ENCODE measurements around the gene DNM3.
A peak's percentile ranks its signal among the peaks of the same experiment; 100 is the strongest.

The DNM3 gene

GRCh38 chr1:172390683-172391551 lies 549.6 kb downstream of the DNM3 start:
- Mint-ChIP-seq H3K4me1 (peaks cover 22% of the 10 kb centered on the region), H3K27me3 (no peaks in the 10 kb centered on the region), H3K4me3 (no peak overlapping the region), H3K9me3 (no peaks in the 10 kb centered on the region), H3K36me3 (ENCODE audit: insufficient read depth) (peaks cover 3% of the 10 kb centered on the region), H3K27ac (ENCODE audit: low read depth) (peak overlapping the region; percentile 17)
- ATAC-seq (replicated peaks; ENCODE audit: extremely low read depth, poor library complexity, severe bottlenecking), result no peak
- no peak for DNase-seq (ENCODE audit: low spot score in 2 of 2)

GRCh38 chr1:172391976-172392375 lies 550.7 kb downstream of the DNM3 start:
- H3K27me3 Mint-ChIP-seq, result no peaks in the 10 kb centered on the region
- H3K9me3 Mint-ChIP-seq, result no peaks in the 10 kb centered on the region
- peaks cover 22% of the 10 kb centered on the region for H3K4me1 Mint-ChIP-seq
- DNase-seq (ENCODE audit: low spot score in 2 of 2), result no peak
- no peak for ATAC-seq (replicated peaks; ENCODE audit: extremely low read depth, poor library complexity, severe bottlenecking)
- peaks cover 3% of the 10 kb centered on the region for H3K36me3 Mint-ChIP-seq (ENCODE audit: insufficient read depth)
- H3K4me3 Mint-ChIP-seq, result no peak overlapping the region
- no peak overlapping the region for H3K27ac Mint-ChIP-seq (ENCODE audit: low read depth)

GRCh38 chr1:172393354-172393753 lies 552.1 kb downstream of the DNM3 start:
- peaks cover 5% of the 10 kb centered on the region for H3K36me3 Mint-ChIP-seq (ENCODE audit: insufficient read depth)
- H3K4me1 Mint-ChIP-seq, result peaks cover 30% of the 10 kb centered on the region
- H3K4me3 Mint-ChIP-seq, result no peak overlapping the region
- H3K27me3 Mint-ChIP-seq, result no peaks in the 10 kb centered on the region
- ATAC-seq (replicated peaks; ENCODE audit: extremely low read depth, poor library complexity, severe bottlenecking) (no peak), DNase-seq (ENCODE audit: low spot score in 2 of 2) (no peak)
- H3K9me3 Mint-ChIP-seq, result no peaks in the 10 kb centered on the region
- H3K27ac Mint-ChIP-seq (ENCODE audit: low read depth), result peak overlapping the region; percentile 90

GRCh38 chr1:172394141-172394751 lies 552.9 kb downstream of the DNM3 start:
- no peaks in the 10 kb centered on the region for H3K27me3 Mint-ChIP-seq

GRCh38 chr1:172394811-172395210 lies 553.5 kb downstream of the DNM3 start:
- DNase-seq (ENCODE audit: low spot score in 2 of 2) (no peak), ATAC-seq (replicated peaks; ENCODE audit: extremely low read depth, poor library complexity, severe bottlenecking) (no peak)
- H3K27me3 Mint-ChIP-seq, result no peaks in the 10 kb centered on the region
- H3K36me3 Mint-ChIP-seq (ENCODE audit: insufficient read depth), result peaks cover 5% of the 10 kb centered on the region
- H3K27ac Mint-ChIP-seq (ENCODE audit: low read depth), result peak overlapping the region; percentile 90
- no peaks in the 10 kb centered on the region for H3K9me3 Mint-ChIP-seq
- peak overlapping the region; percentile 66 for H3K4me3 Mint-ChIP-seq
- peaks cover 44% of the 10 kb centered on the region for H3K4me1 Mint-ChIP-seq

More at GRCh38 chr1:172394141-172394751, 552.9 kb downstream of the DNM3 start:
- peak overlapping the region; percentile 66 for H3K4me3 Mint-ChIP-seq
- DNase-seq (ENCODE audit: low spot score in 2 of 2), result peak in 1 of 2 donors; percentile 56
- H3K9me3 Mint-ChIP-seq, result no peaks in the 10 kb centered on the region
- ATAC-seq (replicated peaks; ENCODE audit: extremely low read depth, poor library complexity, severe bottlenecking), result peak; percentile 98
- peaks cover 38% of the 10 kb centered on the region for H3K4me1 Mint-ChIP-seq
- peak overlapping the region; percentile 90 for H3K27ac Mint-ChIP-seq (ENCODE audit: low read depth)
- H3K36me3 Mint-ChIP-seq (ENCODE audit: insufficient read depth), result peaks cover 5% of the 10 kb centered on the region

GRCh38 chr1:172395576-172395975 lies 554.3 kb downstream of the DNM3 start:
- Mint-ChIP-seq H3K27ac (ENCODE audit: low read depth) (no peak overlapping the region), H3K9me3 (no peaks in the 10 kb centered on the region), H3K27me3 (no peaks in the 10 kb centered on the region), H3K36me3 (ENCODE audit: insufficient read depth) (peaks cover 5% of the 10 kb centered on the region), H3K4me3 (no peak overlapping the region), H3K4me1 (peaks cover 52% of the 10 kb centered on the region)
- DNase-seq (ENCODE audit: low spot score in 2 of 2) (no peak), ATAC-seq (replicated peaks; ENCODE audit: extremely low read depth, poor library complexity, severe bottlenecking) (no peak)

- Mint-ChIP-seq H3K36me3 (ENCODE audit: insufficient read depth) (peaks cover 5% of the 10 kb centered on the region), H3K27me3 (no peaks in the 10 kb centered on the region), H3K4me1 (peaks cover 56% of the 10 kb centered on the region), H3K9me3 (no peaks in the 10 kb centered on the region), H3K4me3 (no peak overlapping the region), H3K27ac (ENCODE audit: low read depth) (no peak overlapping the region)
- ATAC-seq (replicated peaks; ENCODE audit: extremely low read depth, poor library complexity, severe bottlenecking), result no peak
- DNase-seq (ENCODE audit: low spot score in 2 of 2), result no peak
Observed at GRCh38 chr1:172397221-172397620, 555.9 kb downstream of the DNM3 start.

GRCh38 chr1:172397633-172398032 lies 556.3 kb downstream of the DNM3 start:
- Mint-ChIP-seq H3K4me3 (no peak overlapping the region), H3K36me3 (ENCODE audit: insufficient read depth) (peaks cover 5% of the 10 kb centered on the region), H3K4me1 (peaks cover 57% of the 10 kb centered on the region), H3K27me3 (no peaks in the 10 kb centered on the region), H3K27ac (ENCODE audit: low read depth) (no peak overlapping the region), H3K9me3 (no peaks in the 10 kb centered on the region)
- ATAC-seq (replicated peaks; ENCODE audit: extremely low read depth, poor library complexity, severe bottlenecking) (no peak), DNase-seq (ENCODE audit: low spot score in 2 of 2) (no peak)

- no peaks in the 10 kb centered on the region for H3K9me3 Mint-ChIP-seq
- no peak for ATAC-seq (replicated peaks; ENCODE audit: extremely low read depth, poor library complexity, severe bottlenecking)
- H3K27me3 Mint-ChIP-seq, result no peaks in the 10 kb centered on the region
- H3K27ac Mint-ChIP-seq (ENCODE audit: low read depth), result peak overlapping the region; percentile 65
- H3K36me3 Mint-ChIP-seq (ENCODE audit: insufficient read depth), result peaks cover 3% of the 10 kb centered on the region
- H3K4me1 Mint-ChIP-seq, result peaks cover 61% of the 10 kb centered on the region
- H3K4me3 Mint-ChIP-seq, result no peak overlapping the region
- no peak for DNase-seq (ENCODE audit: low spot score in 2 of 2)
Observed at GRCh38 chr1:172398193-172398592, 556.9 kb downstream of the DNM3 start.

GRCh38 chr1:172398970-172399755 lies 557.9 kb downstream of the DNM3 start:
- no peaks in the 10 kb centered on the region for H3K27me3 Mint-ChIP-seq

GRCh38 chr1:172399756-172400721 lies 558.7 kb downstream of the DNM3 start:
- Mint-ChIP-seq H3K4me3 (peak overlapping the region; percentile 32), H3K9me3 (no peaks in the 10 kb centered on the region), H3K27ac (ENCODE audit: low read depth) (peak overlapping the region; percentile 65), H3K36me3 (ENCODE audit: insufficient read depth) (peaks cover 2% of the 10 kb centered on the region), H3K4me1 (peaks cover 49% of the 10 kb centered on the region), H3K27me3 (no peaks in the 10 kb centered on the region)
- ATAC-seq (replicated peaks; ENCODE audit: extremely low read depth, poor library complexity, severe bottlenecking), result no peak
- DNase-seq (ENCODE audit: low spot score in 2 of 2), result no peak

More at GRCh38 chr1:172398970-172399755, 557.9 kb downstream of the DNM3 start:
- Mint-ChIP-seq H3K27ac (ENCODE audit: low read depth) (peak overlapping the region; percentile 65), H3K9me3 (no peaks in the 10 kb centered on the region), H3K4me3 (peak overlapping the region; percentile 32), H3K4me1 (peaks cover 58% of the 10 kb centered on the region), H3K36me3 (ENCODE audit: insufficient read depth) (peaks cover 2% of the 10 kb centered on the region)
- ATAC-seq (replicated peaks; ENCODE audit: extremely low read depth, poor library complexity, severe bottlenecking) (peak; percentile 34), DNase-seq (ENCODE audit: low spot score in 2 of 2) (no peak)

All from central memory CD8-positive, alpha-beta T cell (primary cell).